ENCODE results near the gene ASTE1. TPM values are rescaled to one million over a fixed set of nuclear protein-coding genes. Genes with fewer than 3 reads are reported as not detected.

The ASTE1 gene
- not detected in 2 replicates for total RNA-seq (2021; fragmentation: NEBNext Ultra II Directional; extraction: Animal tissue kit (Norgen Biotek cat#: 25700))
- 4.4 and 6.4 TPM in 2 replicates for polyA plus RNA-seq (2011; rRNA removed)
- 5.5 TPM for polyA plus RNA-seq (2011; cell fraction: cytosol; rRNA removed)
- polyA plus RNA-seq (2011; cell fraction: nucleus; rRNA removed), result 5.2 TPM
- 4.6 to 5.9 TPM (median 5.2 TPM) in 4 replicates for polyA plus RNA-seq (2012, experiment 1 of 2)
- polyA plus RNA-seq (2012, experiment 2 of 2), result 0.87 TPM
- 3.8 TPM for polyA plus RNA-seq (2013, experiment 1 of 2)
- 3.3 TPM for polyA plus RNA-seq (2013, experiment 2 of 2)
- polyA minus RNA-seq (2011; rRNA and poly(A)+ RNA removed), result 11.5 and 13.1 TPM in 2 replicates
- 6.5 TPM for polyA minus RNA-seq (2011; cell fraction: cytosol; rRNA and poly(A)+ RNA removed)
- polyA minus RNA-seq (2011; cell fraction: nucleus; rRNA and poly(A)+ RNA removed), result 22.3 TPM
- long read RNA-seq, experiment 1, result 0 reads
- long read RNA-seq, experiment 2, result 0 reads

GRCh38 chr3:131026321-131027151, at the start of gene ASTE1, which contains the start of gene NEK11:
TSS of gene ASTE1 (minus strand) at chr3:131026825. CDS start at chr3:131025306, 1,519 bp downstream.
TSS of gene NEK11 (plus strand) at chr3:131026877. CDS start at chr3:131029709, 2,832 bp downstream.
- Histone ChIP-seq H4K5ac (ENCODE audit: insufficient read length, low read depth, low read length) (peak within 1 kb of the TSS; percentile 89), H3K23ac (ENCODE audit: insufficient read length) (no peak within 1 kb of the TSS), H2AFZ (ENCODE audit: low read length) (peak within 1 kb of the TSS; percentile 94), H3K9me3 (ENCODE audit: insufficient read depth in 2 of 2, low read depth in 1 of 2, low read length in 1 of 2) (no peaks in the 10 kb centered on the region), H2BK120ac (replicated peaks; ENCODE audit: low read depth, low read length) (no peak within 1 kb of the TSS), H4K91ac (replicated peaks; ENCODE audit: insufficient read length, low read length) (peak within 1 kb of the TSS; percentile 94), H2BK15ac (ENCODE audit: low read length) (no peak within 1 kb of the TSS), H3K23me2 (ENCODE audit: low read depth, low read length) (peaks cover 8% of the 10 kb centered on the region; the same call in 1 of the 2 replicates), H4K20me1 (replicated peaks in 1 of 2; ENCODE audit: control insufficient read depth in 1 of 2, insufficient read depth in 2 of 2, low read length in 2 of 2) (no peaks in the 10 kb centered on the region), H2AK5ac (ENCODE audit: low read depth, low read length) (no peak within 1 kb of the TSS), H3K4me2 (ENCODE audit: insufficient read depth in 1 of 2, low read depth in 2 of 2, low read length in 2 of 2) (peak within 1 kb of the TSS; percentile 72 to 99), H2BK5ac (ENCODE audit: low read depth, low read length) (peak within 1 kb of the TSS; percentile 88), H3K36me3 (ENCODE audit: control insufficient read depth in 2 of 4, insufficient read depth in 4 of 4, low read length in 3 of 4) (peaks cover 0 to 8% (median 1%) of the 10 kb centered on the region in 4 experiments; a peak in 4 of 8 replicates), H3K56ac (replicated peaks; ENCODE audit: insufficient read length, low read depth, low read length) (peak within 1 kb of the TSS; percentile 3), H3K4ac (replicated peaks; ENCODE audit: insufficient read length, low read depth, low read length) (peak within 1 kb of the TSS; percentile 75), H3K79me2 (ENCODE audit: control insufficient read depth in 1 of 2, insufficient read depth in 2 of 2, low read length in 2 of 2) (no peaks in the 10 kb centered on the region), H3K4me3 (ENCODE audit: extremely low read depth in 1 of 4, insufficient read depth in 2 of 4, low read depth in 3 of 4, low read length in 4 of 4) (peak within 1 kb of the TSS; percentile 68 to 91 (median 91)), H2BK20ac (ENCODE audit: low read length) (no peak within 1 kb of the TSS), H2BK12ac (ENCODE audit: low read depth, low read length) (no peak within 1 kb of the TSS; the same call in 1 of the 2 replicates), H3K79me1 (ENCODE audit: low read depth, low read length) (no peaks in the 10 kb centered on the region), H3K9ac (replicated peaks in 1 of 4; ENCODE audit: extremely low read depth in 1 of 4, low read depth in 3 of 4, low read length in 3 of 4) (peak within 1 kb of the TSS; percentile 59 to 86 (median 84)), H3K27me3 (replicated peaks in 1 of 4; ENCODE audit: control insufficient read depth in 3 of 4, extremely low read depth in 1 of 4, insufficient read depth in 3 of 4, low read length in 3 of 4) (no peaks in the 10 kb centered on the region), H3K4me1 (replicated peaks in 1 of 4; ENCODE audit: control insufficient read depth in 3 of 4, insufficient read depth in 4 of 4, low read length in 3 of 4) (peaks cover 0 to 6% (median 1%) of the 10 kb centered on the region in 4 experiments; a peak in 3 of 7 replicates), H4K8ac (ENCODE audit: extremely low read depth, insufficient read depth, low read length) (peak within 1 kb of the TSS; percentile 97), H3K27ac (ENCODE audit: low read depth, low read length) (peak within 1 kb of the TSS; percentile 76), H3K14ac (ENCODE audit: insufficient read length) (no peak within 1 kb of the TSS), H3K18ac (ENCODE audit: extremely low read depth, low read length) (peak within 1 kb of the TSS; percentile 17; the same call in 1 of the 2 replicates)
- POLR2A ChIA-PET (ENCODE audit: partially characterized antibody), result interaction anchor here (0.7 to 1.6 kb wide), 4 partner anchors 9 to 422 kb away, joined by 3 to 5 read pairs (median 3); no protein-coding TSS in a partner anchor
- DNase-seq (ENCODE audit: low read depth in 1 of 2, low spot score in 2 of 2) (peak in 1 of 2 experiments; percentile 44), FAIRE-seq (no peak)
- 10% methylated on average over 52 of the region's 56 CpGs; no CpG with 5 or more reads in 1 of the 2 experiments for WGBS, 2 experiments (ENCODE audit: extremely low coverage in 1 of 2, insufficient coverage in 1 of 2, insufficient read length in 1 of 2, insufficient replicate concordance in 2 of 2, low coverage in 1 of 2, low lambda C conversion rate in 2 of 2, missing lambda C conversion rate in 1 of 2)
- CTCF ChIA-PET (ENCODE audit: partially characterized antibody), result interaction anchor here (0.9 to 1.2 kb wide), 3 partner anchors 9 to 542 kb away, joined by 3 to 5 read pairs (median 3); no protein-coding TSS in a partner anchor
- TF ChIP-seq TAF1 (IDR thresholded peaks at IDR 0.05; ENCODE audit: low read depth, low read length), result peak; percentile 77
- peak; percentile 89; the same call in 1 of the 2 replicates for TF ChIP-seq RBBP5 (IDR thresholded peaks at IDR 0.05; ENCODE audit: borderline replicate concordance, low read depth, low read length)
- TF ChIP-seq MAFK (IDR thresholded peaks at IDR 0.05; ENCODE audit: low read depth, low read length), result no peak
- peak; percentile 86 for TF ChIP-seq POLR2AphosphoS5 (IDR thresholded peaks at IDR 0.05; ENCODE audit: low read depth, low read length)
- TF ChIP-seq SP2 (IDR thresholded peaks at IDR 0.05; ENCODE audit: low read length), result no peak
- TF ChIP-seq KDM4A (IDR thresholded peaks at IDR 0.05; ENCODE audit: low read depth, low read length, severe bottlenecking), result peak; percentile 87
- no peak for TF ChIP-seq SIX5 (IDR thresholded peaks at IDR 0.05; ENCODE audit: low read depth, low read length)
- peak; percentile 78 for TF ChIP-seq YY1 (IDR thresholded peaks at IDR 0.05; ENCODE audit: low read depth, low read length)
- peak in 1 of 2 experiments; percentile 89; a peak in 2 of 4 replicates for TF ChIP-seq SIN3A (conservative IDR thresholded peaks at IDR 0.05 in 1 of 2, IDR thresholded peaks at IDR 0.05 in 1 of 2; ENCODE audit: low read depth in 1 of 2, low read length in 2 of 2)
